ENCODE results near the gene POLR1G. TPM values are rescaled to one million over a fixed set of nuclear protein-coding genes. Genes with fewer than 3 reads are reported as not detected.

Gene POLR1G
- polyA plus RNA-seq, 3 donors: 0.81 to 1.5 (median 1.1) TPM

GRCh38 chr19:45446944-45447343 is 40.5 kb downstream of the POLR1G start:
- Histone ChIP-seq H3K4me2 (replicated peaks; ENCODE audit: extremely low read depth, low read length, poor library complexity, severe bottlenecking) (no peak overlapping the region), H3K27me3 (ENCODE audit: control insufficient read depth in 2 of 2, insufficient read depth in 2 of 2, low read length in 2 of 2) (peaks cover 0 to 12% of the 10 kb centered on the region in 2 donors), H3K27ac (ENCODE audit: low read depth in 1 of 2, low read length in 2 of 2) (no peak overlapping the region), H3K36me3 (replicated peaks in 1 of 2; ENCODE audit: control insufficient read depth in 1 of 2, insufficient read depth in 2 of 2, low read length in 2 of 2) (no peaks in the 10 kb centered on the region), H3K9ac (ENCODE audit: insufficient read depth, low read length, poor library complexity, severe bottlenecking) (no peak overlapping the region), H2AFZ (ENCODE audit: insufficient read depth, low read depth, low read length, poor library complexity, severe bottlenecking) (no peak overlapping the region), H3K9me3 (replicated peaks in 1 of 2; ENCODE audit: control insufficient read depth in 1 of 2, insufficient read depth in 1 of 2, low read length in 2 of 2) (no peaks in the 10 kb centered on the region), H3K4me1 (ENCODE audit: control insufficient read depth in 1 of 2, insufficient read depth in 2 of 2, low read length in 2 of 2) (peaks cover 50 to 59% of the 10 kb centered on the region in 2 donors), H3K79me2 (ENCODE audit: insufficient read depth, low read length) (no peaks in the 10 kb centered on the region), H4K20me1 (ENCODE audit: insufficient read depth, low read length) (no peaks in the 10 kb centered on the region), H3K4me3 (replicated peaks in 1 of 3; ENCODE audit: low read depth in 2 of 3, low read length in 3 of 3) (no peak overlapping the region)
- H3K36me3 Mint-ChIP-seq: peaks cover 2 to 8% of the 10 kb centered on the region in 2 donors
- H3K9me3 Mint-ChIP-seq: peaks cover 0 to 6% (median 2%) of the 10 kb centered on the region in 7 donors
- peaks cover 58% of the 10 kb centered on the region for H3K4me1 Mint-ChIP-seq
- H3K27me3 Mint-ChIP-seq (ENCODE audit: low read depth in 3 of 3): peaks cover 10 to 23% (median 18%) of the 10 kb centered on the region in 3 donors
- H3K4me3 Mint-ChIP-seq: no peak overlapping the region
- 93% methylated on average over 6 of the region's 7 CpGs for WGBS (ENCODE audit: insufficient coverage)
- intact Hi-C loops (cut with micrococcal nuclease): no loop called here
- peak overlapping the region in 4 of 7 donors; percentile 30 to 72 (median 60) for H3K27ac Mint-ChIP-seq
- no peak for TF ChIP-seq CTCF (IDR thresholded peaks at IDR 0.05)
- DNase-seq: no peak

- Mint-ChIP-seq H3K36me3 (peaks cover 2 to 4% of the 10 kb centered on the region in 2 donors), H3K4me1 (peaks cover 48% of the 10 kb centered on the region), H3K27ac (peak overlapping the region in 5 of 7 donors; percentile 15 to 99 (median 82)), H3K9me3 (peaks cover 0 to 6% (median 2%) of the 10 kb centered on the region in 7 donors), H3K4me3 (no peak overlapping the region), H3K27me3 (ENCODE audit: low read depth in 3 of 3) (peaks cover 14 to 28% (median 26%) of the 10 kb centered on the region in 3 donors)
- H3K79me2 ChIP-seq (ENCODE audit: insufficient read depth, low read length): no peaks in the 10 kb centered on the region
- intact Hi-C loops (cut with micrococcal nuclease): no loop called here
- no peak overlapping the region for H3K9ac ChIP-seq (ENCODE audit: insufficient read depth, low read length, poor library complexity, severe bottlenecking)
- no peak for TF ChIP-seq CTCF (IDR thresholded peaks at IDR 0.05)
- H3K9me3 ChIP-seq (replicated peaks in 1 of 2; ENCODE audit: control insufficient read depth in 1 of 2, insufficient read depth in 1 of 2, low read length in 2 of 2): no peaks in the 10 kb centered on the region
- WGBS (ENCODE audit: insufficient coverage): 100% methylated on average over 2 of the region's 3 CpGs
- no peak overlapping the region for H3K4me3 ChIP-seq (replicated peaks in 1 of 3; ENCODE audit: low read depth in 2 of 3, low read length in 3 of 3)
- no peaks in the 10 kb centered on the region for H4K20me1 ChIP-seq (ENCODE audit: insufficient read depth, low read length)
- H3K4me2 ChIP-seq (replicated peaks; ENCODE audit: extremely low read depth, low read length, poor library complexity, severe bottlenecking): no peak overlapping the region
- DNase-seq: no peak
- no peak overlapping the region for H2AFZ ChIP-seq (ENCODE audit: insufficient read depth, low read depth, low read length, poor library complexity, severe bottlenecking)
- H3K36me3 ChIP-seq (replicated peaks in 1 of 2; ENCODE audit: control insufficient read depth in 1 of 2, insufficient read depth in 2 of 2, low read length in 2 of 2): no peaks in the 10 kb centered on the region
- H3K27me3 ChIP-seq (ENCODE audit: control insufficient read depth in 2 of 2, insufficient read depth in 2 of 2, low read length in 2 of 2): peaks cover 0 to 16% of the 10 kb centered on the region in 2 donors
- H3K4me1 ChIP-seq (ENCODE audit: control insufficient read depth in 1 of 2, insufficient read depth in 2 of 2, low read length in 2 of 2): peaks cover 36 to 48% of the 10 kb centered on the region in 2 donors
- H3K27ac ChIP-seq (ENCODE audit: low read depth in 1 of 2, low read length in 2 of 2): no peak overlapping the region
These were observed 41.9 kb downstream of the POLR1G start for GRCh38 chr19:45448425-45448756.
